Testis (tissue), 3 donors: ENCODE measurements around the gene TRIP11. TPM values are rescaled to one million over a fixed set of nuclear protein-coding genes. Genes with fewer than 3 reads are reported as not detected.

Experiments used
- DNase-seq: peaks from one replicate; pipeline ENCODE4 v3.0.0-alpha.2; 2019
- H3K27ac ChIP-seq, 2 donors: fragments of 200-600 bp; sonication (generic); one replicate each; pipeline ENCODE4 v1.5.1; 2019
- H3K27me3 ChIP-seq: fragments of 200-600 bp; sonication (generic); one replicate; pipeline ENCODE4 v1.5.1; 2019
- H3K36me3 ChIP-seq: fragments of 200-600 bp; sonication (generic); one replicate; pipeline ENCODE4 v1.5.1; 2017; ENCODE audit warnings: low read depth; ENCODE audit errors: missing control alignments
- H3K4me1 ChIP-seq: fragments of 200-600 bp; sonication (generic); one replicate; pipeline ENCODE4 v1.5.1; 2019
- H3K4me3 ChIP-seq, 2 donors: fragments of 200-600 bp; sonication (generic); one replicate each; pipeline ENCODE4 v1.5.1; 2017 to 2019
- H3K9me3 ChIP-seq: fragments of 200-600 bp; sonication (generic); one replicate; pipeline ENCODE4 v1.5.1; 2017
- POLR2A ChIP-seq: fragments of 450-650 bp; IDR thresholded peaks from one replicate; pipeline ENCODE4 v1.6.1; 2017; ENCODE audit warnings: antibody characterized with exemption, mild to moderate bottlenecking, moderate library complexity
- WGBS, 2 donors: methylation state at CpG; one replicate each; pipeline ENCODE4 v1.1.5; 2018; 5-methylcytosine and 5-hydroxymethylcytosine counted together
- intact Hi-C: fragments of 100-400 bp; cut with DNase I; formaldehyde crosslinking; loops from one replicate; pipeline ENCODE4 v1.15.1; 2023; ENCODE audit warnings: low total_unique reads
- polyA plus RNA-seq: library from polyadenylated mRNA; stranded (reverse); fragments of 350-450 nt; fragmentation: Illumina TruSeq; extraction: RNeasy Lipid Tissue Mini Kit (QIAGEN cat#74804); gene quantifications from one replicate; pipeline ENCODE4 v1.2.3, GENCODE V29; 2014; ENCODE audit warnings: low read depth, low replicate concordance; ENCODE audit not compliant: insufficient read depth
- total RNA-seq, 2 donors: library from RNA; depleted of rRNA; stranded (reverse); fragments of >200 nt; gene quantifications; one replicate each; pipeline ENCODE4 v1.2.3, GENCODE V29; 2016
- TF ChIP-seq, protein P1 (sequence below), 3 experiments: fragments of 450-650 bp in 2 of 3; fragments of 200-600 bp in 1 of 3; sonication (generic) in 1 of 3; IDR thresholded peaks; one replicate each; pipeline ENCODE4 v1.5.1; 2016 to 2019; ENCODE audit warnings: antibody characterized with exemption in 3 of 3, mild to moderate bottlenecking in 2 of 3, moderate library complexity in 1 of 3

The TRIP11 gene
- total and polyA plus RNA-seq, 3 donors from 2014 or later, result 3.8 to 39.4 (median 38.5) TPM

DNA sequence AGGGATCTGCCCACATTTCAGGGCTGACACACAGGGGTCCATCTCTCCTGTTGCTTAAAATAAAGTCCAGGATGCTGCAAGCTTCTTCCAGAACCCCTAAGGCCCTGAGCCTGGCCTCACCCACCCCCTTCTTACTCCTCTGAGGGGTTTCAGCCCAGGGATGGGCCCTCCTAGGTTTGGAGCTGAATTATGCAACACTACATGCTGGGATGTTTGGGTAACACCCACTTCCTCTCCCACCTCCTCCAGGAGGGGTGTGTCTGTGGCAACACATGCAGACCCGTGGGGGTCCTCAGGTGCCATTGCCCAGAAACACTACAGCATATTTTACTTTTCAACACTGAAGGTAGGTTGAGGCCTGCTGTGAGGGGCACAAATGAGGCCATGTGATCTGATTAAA lies 97.7 kb downstream of the TRIP11 start:
- TF ChIP-seq POLR2A, result no peak
- TF ChIP-seq, protein P1, sequence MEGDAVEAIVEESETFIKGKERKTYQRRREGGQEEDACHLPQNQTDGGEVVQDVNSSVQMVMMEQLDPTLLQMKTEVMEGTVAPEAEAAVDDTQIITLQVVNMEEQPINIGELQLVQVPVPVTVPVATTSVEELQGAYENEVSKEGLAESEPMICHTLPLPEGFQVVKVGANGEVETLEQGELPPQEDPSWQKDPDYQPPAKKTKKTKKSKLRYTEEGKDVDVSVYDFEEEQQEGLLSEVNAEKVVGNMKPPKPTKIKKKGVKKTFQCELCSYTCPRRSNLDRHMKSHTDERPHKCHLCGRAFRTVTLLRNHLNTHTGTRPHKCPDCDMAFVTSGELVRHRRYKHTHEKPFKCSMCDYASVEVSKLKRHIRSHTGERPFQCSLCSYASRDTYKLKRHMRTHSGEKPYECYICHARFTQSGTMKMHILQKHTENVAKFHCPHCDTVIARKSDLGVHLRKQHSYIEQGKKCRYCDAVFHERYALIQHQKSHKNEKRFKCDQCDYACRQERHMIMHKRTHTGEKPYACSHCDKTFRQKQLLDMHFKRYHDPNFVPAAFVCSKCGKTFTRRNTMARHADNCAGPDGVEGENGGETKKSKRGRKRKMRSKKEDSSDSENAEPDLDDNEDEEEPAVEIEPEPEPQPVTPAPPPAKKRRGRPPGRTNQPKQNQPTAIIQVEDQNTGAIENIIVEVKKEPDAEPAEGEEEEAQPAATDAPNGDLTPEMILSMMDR (IDR thresholded peaks at IDR 0.05), result no peak
- H3K36me3 ChIP-seq, result no peaks in the 10 kb centered on the region
- WGBS, 2 donors, result 60% methylated on average over 1 of the region's 1 CpG
- H3K27ac ChIP-seq, result no peak overlapping the region
- no peaks in the 10 kb centered on the region for H3K27me3 ChIP-seq
- intact Hi-C loops, result no loop called here
- H3K4me1 ChIP-seq, result no peaks in the 10 kb centered on the region
- H3K9me3 ChIP-seq, result no peaks in the 10 kb centered on the region
- H3K4me3 ChIP-seq, result no peak overlapping the region
- DNase-seq, result no peak

DNA sequence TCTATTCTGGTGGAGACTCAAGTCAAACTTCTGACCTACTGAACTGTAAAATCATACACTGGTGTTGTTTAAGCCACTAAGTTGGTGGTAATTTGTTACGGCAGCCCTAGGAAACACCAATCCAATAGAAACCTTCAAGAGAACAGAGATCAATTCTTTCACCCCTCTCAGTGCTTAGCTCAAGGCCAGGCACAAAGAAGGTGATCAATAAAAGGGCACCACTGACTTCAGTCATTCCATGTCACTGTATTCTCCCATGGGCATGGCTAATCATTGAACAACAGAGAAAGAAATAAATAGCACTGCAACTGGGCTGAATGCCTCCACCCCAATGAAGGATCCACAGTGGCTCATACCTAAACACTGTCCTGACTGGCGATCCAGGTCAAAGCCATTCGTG lies 99.7 kb downstream of the TRIP11 start:
- TF ChIP-seq, protein P1 (IDR thresholded peaks at IDR 0.05), result no peak
- TF ChIP-seq POLR2A, result no peak
- Histone ChIP-seq H3K36me3 (no peaks in the 10 kb centered on the region), H3K4me1 (no peaks in the 10 kb centered on the region), H3K27ac (no peak overlapping the region), H3K9me3 (no peaks in the 10 kb centered on the region), H3K27me3 (no peaks in the 10 kb centered on the region), H3K4me3 (no peak overlapping the region)
- intact Hi-C loops, result no loop called here
- no peak for DNase-seq
- 87 to 94% methylated on average over 3 of the region's 3 CpGs for WGBS, 2 donors

DNA sequence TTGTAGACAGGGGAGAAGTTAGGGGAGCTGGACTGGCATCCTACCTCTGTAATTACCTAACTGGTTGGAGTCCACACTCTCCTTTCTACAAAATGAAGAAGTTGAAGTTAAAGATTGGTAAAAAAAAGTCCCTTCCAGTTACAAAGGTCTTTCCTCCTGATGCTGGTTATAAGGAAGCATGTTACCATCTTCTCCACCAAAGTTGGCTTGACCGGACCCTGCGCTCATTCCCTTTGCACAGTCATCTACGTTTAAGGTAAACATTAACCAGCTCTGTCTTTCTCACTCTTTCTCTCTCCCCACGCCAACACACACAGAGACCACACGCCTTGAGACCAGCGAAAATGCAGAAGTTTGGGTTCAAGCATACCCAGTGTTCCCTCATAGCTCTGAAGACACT lies 104.3 kb downstream of the TRIP11 start:
- WGBS, 2 donors, result 95 to 96% methylated on average over 6 of the region's 6 CpGs
- Histone ChIP-seq H3K36me3 (no peaks in the 10 kb centered on the region), H3K4me1 (no peaks in the 10 kb centered on the region), H3K27me3 (no peaks in the 10 kb centered on the region), H3K27ac (no peak overlapping the region), H3K4me3 (no peak overlapping the region), H3K9me3 (no peaks in the 10 kb centered on the region)
- intact Hi-C loops, result no loop called here
- no peak for DNase-seq
- TF ChIP-seq, protein P1 (IDR thresholded peaks at IDR 0.05), result no peak
- TF ChIP-seq POLR2A, result no peak

DNA sequence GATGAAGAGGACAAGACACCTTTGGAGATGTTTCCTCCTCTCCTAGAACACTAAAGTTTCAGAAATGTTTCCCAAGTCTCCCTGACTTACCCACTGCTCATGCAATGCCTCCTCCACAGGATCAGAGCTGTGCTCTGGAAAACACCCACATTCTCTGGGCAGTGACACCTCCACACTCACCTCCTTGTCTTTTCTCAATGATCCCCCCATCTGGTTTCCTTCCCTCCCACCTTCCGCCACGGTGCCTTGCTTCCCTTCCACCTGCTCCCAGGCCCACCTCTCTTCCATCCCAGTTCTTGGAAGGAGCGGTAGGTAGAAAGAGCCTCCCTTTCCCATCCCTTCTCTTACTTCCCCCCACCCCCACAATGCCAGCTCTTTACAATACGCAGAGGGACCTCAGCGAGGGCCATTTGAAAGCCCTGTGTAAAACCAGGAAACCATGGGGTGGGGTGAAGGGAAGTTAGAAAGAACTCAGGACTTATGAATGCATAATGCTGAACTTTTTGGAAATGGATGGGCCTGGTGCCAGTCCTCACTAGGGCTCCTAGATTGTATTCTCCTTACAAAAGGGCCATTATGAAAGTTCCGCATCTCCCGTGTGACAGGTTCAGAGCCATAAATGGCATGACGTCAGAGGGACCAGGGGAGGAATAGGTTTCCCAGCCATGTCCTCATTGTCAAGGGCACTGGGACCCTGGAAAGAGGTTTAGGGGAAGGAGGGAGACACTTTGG lies 105.1 kb downstream of the TRIP11 start:
- intact Hi-C loops, result no loop called here
- Histone ChIP-seq H3K36me3 (no peaks in the 10 kb centered on the region), H3K4me1 (no peaks in the 10 kb centered on the region), H3K4me3 (no peak overlapping the region), H3K27ac (no peak overlapping the region), H3K9me3 (no peaks in the 10 kb centered on the region), H3K27me3 (no peaks in the 10 kb centered on the region)
- 84 to 85% methylated on average over 8 of the region's 8 CpGs for WGBS, 2 donors
- DNase-seq, result no peak
- TF ChIP-seq, protein P1 (IDR thresholded peaks at IDR 0.05), result no peak
- no peak for TF ChIP-seq POLR2A
